Testis (tissue), 2 donors: ENCODE results near the gene RSU1.

Experiments
- CTCF ChIP-seq, 3 experiments: fragments of 450-650 bp in 2 of 3; fragments of 200-600 bp in 1 of 3; sonication (generic) in 1 of 3; IDR thresholded peaks; one replicate each; pipeline ENCODE4 v1.5.1; 2016 to 2019; ENCODE audit warnings: antibody characterized with exemption in 3 of 3, mild to moderate bottlenecking in 2 of 3, moderate library complexity in 1 of 3
- POLR2A ChIP-seq: fragments of 450-650 bp; IDR thresholded peaks from one replicate; pipeline ENCODE4 v1.6.1; 2017; ENCODE audit warnings: antibody characterized with exemption, mild to moderate bottlenecking, moderate library complexity

GRCh38 chr10:16779384-16779915 is 37.8 kb downstream of the RSU1 start:
- TF ChIP-seq CTCF (IDR thresholded peaks at IDR 0.05) (no peak), POLR2A (no peak)
